ENCODE measurements around the gene SAMMSON. TPM values are rescaled to one million over a fixed set of nuclear protein-coding genes. Genes with fewer than 3 reads are reported as not detected.

The SAMMSON gene
- polyA plus RNA-seq, 1 donor (not counting 4 experiments of a cell fraction or from before 2014, with no cell fraction given): not detected

- dilution Hi-C loops (cut with MboI; ENCODE audit: extremely low pct_ligation_motif_present, low sequenced_read_pairs): no loop called here
- DNase-seq (ENCODE audit: low read depth, low spot score) (no peak), FAIRE-seq (no peak)
- Histone ChIP-seq H3K79me2 (ENCODE audit: control insufficient read depth, insufficient read depth, low read length) (no peaks in the 10 kb centered on the region), H3K27me3 (ENCODE audit: control insufficient read depth, extremely low read depth, insufficient read depth, low read length) (no peaks in the 10 kb centered on the region), H3K4me2 (ENCODE audit: control insufficient read depth, extremely low read depth, insufficient read depth, low read depth, low read length) (no peak overlapping the region), H3K9ac (ENCODE audit: control insufficient read depth, extremely low read depth, insufficient read depth, low read length) (no peak overlapping the region), H3K9me1 (ENCODE audit: control insufficient read depth, extremely low read depth, insufficient read depth, low read length) (no peaks in the 10 kb centered on the region), H3K27ac (ENCODE audit: control insufficient read depth, insufficient read depth, low read length) (no peak overlapping the region), H4K20me1 (ENCODE audit: control insufficient read depth, extremely low read depth, insufficient read depth, low read length) (no peaks in the 10 kb centered on the region), H3K9me3 (ENCODE audit: control insufficient read depth, low read depth, low read length) (no peaks in the 10 kb centered on the region), H3K4me1 (ENCODE audit: control insufficient read depth, extremely low read depth, insufficient read depth, low read length) (no peaks in the 10 kb centered on the region), H2AFZ (ENCODE audit: control insufficient read depth, low read length) (no peak overlapping the region), H3K36me3 (ENCODE audit: control insufficient read depth in 2 of 2, extremely low read depth in 1 of 2, insufficient read depth in 2 of 2, low read length in 2 of 2) (no peaks in the 10 kb centered on the region), H3K4me3 (ENCODE audit: control insufficient read depth in 2 of 3, extremely low read depth in 1 of 3, insufficient read depth in 2 of 3, low read depth in 1 of 3, low read length in 3 of 3) (no peak overlapping the region)
- TF ChIP-seq CTCF (optimal IDR thresholded peaks at IDR 0.05 in 1 of 3, IDR thresholded peaks at IDR 0.05 in 1 of 3, conservative IDR thresholded peaks at IDR 0.05 in 1 of 3; ENCODE audit: extremely low read depth in 1 of 3, insufficient read depth in 2 of 3, low read length in 3 of 3) (peak; percentile 38 to 61 (median 56)), EZH2 (IDR thresholded peaks at IDR 0.05; ENCODE audit: low read length) (no peak)
Observed at GRCh38 chr3:70108072-70108471, 108.5 kb downstream of the SAMMSON start.

GRCh38 chr3:70108546-70108945 lies 109.0 kb downstream of the SAMMSON start:
- Histone ChIP-seq H3K4me2 (ENCODE audit: control insufficient read depth, extremely low read depth, insufficient read depth, low read depth, low read length) (no peak overlapping the region), H3K79me2 (ENCODE audit: control insufficient read depth, insufficient read depth, low read length) (no peaks in the 10 kb centered on the region), H3K9me1 (ENCODE audit: control insufficient read depth, extremely low read depth, insufficient read depth, low read length) (no peaks in the 10 kb centered on the region), H3K9me3 (ENCODE audit: control insufficient read depth, low read depth, low read length) (no peaks in the 10 kb centered on the region), H2AFZ (ENCODE audit: control insufficient read depth, low read length) (no peak overlapping the region), H3K27me3 (ENCODE audit: control insufficient read depth, extremely low read depth, insufficient read depth, low read length) (no peaks in the 10 kb centered on the region), H4K20me1 (ENCODE audit: control insufficient read depth, extremely low read depth, insufficient read depth, low read length) (no peaks in the 10 kb centered on the region), H3K9ac (ENCODE audit: control insufficient read depth, extremely low read depth, insufficient read depth, low read length) (no peak overlapping the region), H3K36me3 (ENCODE audit: control insufficient read depth in 2 of 2, extremely low read depth in 1 of 2, insufficient read depth in 2 of 2, low read length in 2 of 2) (no peaks in the 10 kb centered on the region), H3K27ac (ENCODE audit: control insufficient read depth, insufficient read depth, low read length) (no peak overlapping the region), H3K4me3 (ENCODE audit: control insufficient read depth in 2 of 3, extremely low read depth in 1 of 3, insufficient read depth in 2 of 3, low read depth in 1 of 3, low read length in 3 of 3) (no peak overlapping the region), H3K4me1 (ENCODE audit: control insufficient read depth, extremely low read depth, insufficient read depth, low read length) (no peaks in the 10 kb centered on the region)
- FAIRE-seq: no peak
- TF ChIP-seq EZH2 (IDR thresholded peaks at IDR 0.05; ENCODE audit: low read length): no peak
- no peak for TF ChIP-seq CTCF (optimal IDR thresholded peaks at IDR 0.05 in 1 of 3, IDR thresholded peaks at IDR 0.05 in 1 of 3, conservative IDR thresholded peaks at IDR 0.05 in 1 of 3; ENCODE audit: extremely low read depth in 1 of 3, insufficient read depth in 2 of 3, low read length in 3 of 3)
- dilution Hi-C loops (cut with MboI; ENCODE audit: extremely low pct_ligation_motif_present, low sequenced_read_pairs): no loop called here
- no peak for DNase-seq (ENCODE audit: low read depth, low spot score)

All from keratinocyte (primary cell).